NOMO-1 (cell line): ENCODE measurements around the gene VIPR1.
"Not testable (repeated sequence)": the region's sequence is repeated elsewhere in the genome, so short reads cannot be mapped to it uniquely, and the experiment has no call there.

Source experiments
- DNase-seq, 2 experiments: peaks; one replicate each; lab custom pipeline; 2025; ENCODE audit not compliant: unreplicated experiment in 2 of 2; lab: John Stamatoyannopoulos, UW

Gene VIPR1

DNA sequence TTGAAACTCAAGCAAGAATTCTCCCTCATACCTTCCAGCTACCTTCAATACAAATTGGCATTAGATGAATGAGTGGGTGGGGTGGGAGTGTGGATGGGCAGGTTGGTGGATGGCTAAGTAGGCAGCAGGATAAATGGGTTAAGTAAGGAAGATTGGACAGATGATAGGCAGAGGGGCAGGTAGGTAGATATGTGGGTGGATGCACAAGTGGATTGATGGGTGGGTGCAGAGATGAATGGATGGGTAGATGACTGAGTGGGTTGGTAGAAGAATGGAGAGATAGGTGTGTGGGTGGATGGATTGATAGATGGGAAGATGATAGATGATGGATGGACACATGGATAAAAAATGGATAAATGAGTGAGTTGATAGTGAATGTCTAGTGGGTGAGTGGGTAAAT, 27.6 kb downstream of the VIPR1 start:
- no peak for DNase-seq

DNA sequence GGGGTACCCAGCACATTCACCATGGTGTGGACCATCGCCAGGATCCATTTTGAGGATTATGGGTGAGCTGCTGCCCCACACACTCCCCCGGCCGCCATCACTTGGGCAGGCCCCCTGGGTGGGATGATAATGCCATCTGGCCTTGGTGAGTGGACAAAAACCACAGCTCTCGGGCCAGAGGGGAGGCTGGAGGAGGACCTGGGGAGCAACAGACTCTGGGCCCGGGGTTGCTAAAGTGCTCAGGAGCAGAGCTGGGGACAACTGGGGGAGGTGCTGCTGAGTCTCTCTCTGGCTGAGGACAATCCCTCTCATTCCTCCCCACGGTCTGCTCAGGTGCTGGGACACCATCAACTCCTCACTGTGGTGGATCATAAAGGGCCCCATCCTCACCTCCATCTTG, 29.0 kb downstream of the VIPR1 start:
- no peak for DNase-seq

DNA sequence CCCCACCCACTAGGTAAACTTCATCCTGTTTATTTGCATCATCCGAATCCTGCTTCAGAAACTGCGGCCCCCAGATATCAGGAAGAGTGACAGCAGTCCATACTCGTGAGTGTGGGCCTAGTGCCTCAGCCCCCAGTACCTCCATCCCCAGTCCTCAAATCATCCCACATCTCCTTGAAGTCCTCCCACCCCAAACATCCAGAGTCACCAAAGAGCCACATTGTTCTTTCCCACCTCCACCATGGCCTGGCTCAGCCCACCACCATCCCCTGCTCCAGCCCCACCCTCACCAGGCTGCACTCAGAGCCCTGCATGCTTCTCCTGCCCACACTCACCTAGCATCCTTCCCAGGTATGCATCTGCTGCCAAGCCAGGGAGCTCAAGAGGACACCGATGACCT, 29.8 kb downstream of the VIPR1 start:
- no peak for DNase-seq

DNA sequence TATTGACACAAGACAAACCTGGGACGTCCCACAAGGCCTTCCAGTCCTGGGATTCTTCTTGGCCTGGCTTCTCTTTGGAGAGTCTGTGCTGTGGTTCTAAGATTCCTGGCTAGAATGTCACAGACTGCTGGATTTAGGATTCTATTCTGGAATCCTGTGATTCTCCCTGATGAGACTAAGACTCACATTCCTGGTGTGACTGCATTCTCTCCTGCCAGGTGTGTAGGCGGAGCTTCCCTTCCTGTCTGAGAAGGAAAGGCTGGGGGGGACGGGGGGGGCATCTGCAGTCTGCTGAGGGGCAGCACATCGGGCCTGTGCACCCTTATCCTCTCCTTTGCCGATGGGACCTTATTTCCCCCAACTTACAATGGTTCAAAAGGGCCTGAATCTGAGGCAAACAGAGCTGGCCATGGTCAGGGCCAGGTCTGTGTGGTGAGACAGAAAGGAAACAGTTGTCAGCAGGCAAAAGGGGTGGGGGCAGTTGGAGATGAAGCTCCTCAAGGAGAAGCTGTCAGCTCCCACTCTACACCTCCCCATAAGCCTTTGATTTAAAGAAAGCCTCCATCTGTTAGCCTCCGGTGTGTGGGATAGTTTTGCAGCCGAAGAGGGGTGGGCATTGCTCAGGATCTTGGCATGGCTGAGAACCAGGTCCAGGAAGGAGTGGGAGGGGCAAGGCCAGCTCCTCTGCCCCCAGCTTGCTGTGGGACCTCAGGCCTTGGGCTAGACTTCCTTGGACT, 30.9 kb downstream of the VIPR1 start:
- no peak for DNase-seq

DNA sequence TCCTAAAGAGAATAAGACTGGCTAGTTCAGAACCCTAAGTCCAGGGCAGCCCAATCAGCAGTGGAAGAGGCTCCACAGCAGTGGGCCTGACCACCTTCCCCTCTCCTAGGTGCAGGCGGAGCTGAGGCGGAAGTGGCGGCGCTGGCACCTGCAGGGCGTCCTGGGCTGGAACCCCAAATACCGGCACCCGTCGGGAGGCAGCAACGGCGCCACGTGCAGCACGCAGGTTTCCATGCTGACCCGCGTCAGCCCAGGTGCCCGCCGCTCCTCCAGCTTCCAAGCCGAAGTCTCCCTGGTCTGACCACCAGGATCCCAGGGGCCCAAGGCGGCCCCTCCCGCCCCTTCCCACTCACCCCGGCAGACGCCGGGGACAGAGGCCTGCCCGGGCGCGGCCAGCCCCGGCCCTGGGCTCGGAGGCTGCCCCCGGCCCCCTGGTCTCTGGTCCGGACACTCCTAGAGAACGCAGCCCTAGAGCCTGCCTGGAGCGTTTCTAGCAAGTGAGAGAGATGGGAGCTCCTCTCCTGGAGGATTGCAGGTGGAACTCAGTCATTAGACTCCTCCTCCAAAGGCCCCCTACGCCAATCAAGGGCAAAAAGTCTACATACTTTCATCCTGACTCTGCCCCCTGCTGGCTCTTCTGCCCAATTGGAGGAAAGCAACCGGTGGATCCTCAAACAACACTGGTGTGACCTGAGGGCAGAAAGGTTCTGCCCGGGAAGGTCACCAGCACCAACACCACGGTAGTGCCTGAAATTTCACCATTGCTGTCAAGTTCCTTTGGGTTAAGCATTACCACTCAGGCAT, 33.7 kb downstream of the VIPR1 start:
- peak; percentile 5 to 11 for DNase-seq

DNA sequence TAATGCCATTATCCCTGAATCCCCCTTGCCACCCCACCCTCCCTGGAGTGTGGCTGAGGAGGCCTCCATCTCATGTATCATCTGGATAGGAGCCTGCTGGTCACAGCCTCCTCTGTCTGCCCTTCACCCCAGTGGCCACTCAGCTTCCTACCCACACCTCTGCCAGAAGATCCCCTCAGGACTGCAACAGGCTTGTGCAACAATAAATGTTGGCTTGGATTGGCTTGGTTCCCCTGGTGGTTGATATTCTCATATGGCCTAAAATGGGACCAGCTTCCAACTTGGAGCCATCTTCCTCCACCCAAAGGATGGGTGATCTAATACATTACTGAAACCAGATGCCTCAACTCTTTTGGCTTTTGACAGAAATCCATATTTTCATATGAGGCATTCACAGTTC, 34.9 kb downstream of the VIPR1 start:
- no peak for DNase-seq

DNA sequence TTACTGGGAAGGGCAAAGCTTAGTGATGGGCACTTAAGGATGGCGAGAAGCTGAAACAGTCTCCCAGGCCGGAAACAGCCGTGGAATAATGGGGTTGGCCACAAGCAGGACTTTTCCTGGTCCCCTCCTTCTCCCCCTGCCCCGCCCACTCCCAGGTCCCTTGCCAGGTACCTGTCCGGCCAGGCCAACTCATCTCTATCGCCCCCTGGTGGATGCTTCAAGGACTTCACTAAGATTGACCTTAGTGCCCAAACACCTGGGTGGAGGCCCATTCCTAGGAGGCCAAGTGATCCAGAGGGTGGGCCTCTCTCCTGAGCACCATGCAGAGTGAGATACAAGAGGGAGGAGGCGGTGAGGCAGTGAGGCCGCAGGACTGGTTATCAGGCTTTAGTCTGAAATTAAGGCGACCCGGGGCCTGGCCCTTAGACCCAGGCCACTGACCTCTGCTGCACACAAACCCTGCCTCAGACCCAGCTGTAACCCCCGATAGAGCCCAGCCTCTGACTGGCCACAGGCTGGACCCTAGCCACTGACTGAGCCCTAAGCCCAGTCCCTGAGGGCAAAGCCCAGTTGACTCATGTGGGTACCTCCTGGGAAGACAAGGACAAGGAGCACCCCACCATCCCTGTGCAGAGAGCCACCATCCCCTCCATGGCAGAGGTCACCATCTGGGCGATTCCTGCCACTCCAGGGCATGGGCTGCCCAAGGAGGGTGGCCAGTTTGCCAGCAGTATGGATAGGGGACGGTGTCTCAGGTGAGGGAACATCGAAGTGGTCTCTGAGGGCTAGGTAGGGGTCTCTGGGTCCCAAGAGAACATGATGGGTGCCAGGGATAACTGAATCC, 37.6 kb downstream of the VIPR1 start:
- peak in 1 of 2 experiments; percentile 15 for DNase-seq

DNA sequence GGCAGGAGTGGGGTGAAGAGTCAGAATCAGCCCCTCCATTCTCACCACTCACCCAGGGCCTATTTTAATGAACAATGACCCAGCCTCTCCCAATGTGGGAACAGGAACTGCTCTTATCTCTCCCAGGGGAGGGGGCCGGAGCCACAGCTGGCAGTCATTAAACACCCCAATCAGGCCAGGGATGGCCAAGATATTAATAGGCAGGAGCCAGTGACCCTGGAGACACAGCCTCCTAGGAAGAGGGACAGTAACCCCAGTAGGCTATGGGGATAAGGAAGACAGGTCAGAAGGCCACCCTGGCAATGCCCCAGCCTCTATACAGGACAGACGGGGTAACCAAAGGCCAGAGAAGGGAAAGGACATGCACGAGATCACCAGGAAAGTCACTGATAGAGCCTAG, 38.6 kb downstream of the VIPR1 start:
- DNase-seq, result no peak

DNA sequence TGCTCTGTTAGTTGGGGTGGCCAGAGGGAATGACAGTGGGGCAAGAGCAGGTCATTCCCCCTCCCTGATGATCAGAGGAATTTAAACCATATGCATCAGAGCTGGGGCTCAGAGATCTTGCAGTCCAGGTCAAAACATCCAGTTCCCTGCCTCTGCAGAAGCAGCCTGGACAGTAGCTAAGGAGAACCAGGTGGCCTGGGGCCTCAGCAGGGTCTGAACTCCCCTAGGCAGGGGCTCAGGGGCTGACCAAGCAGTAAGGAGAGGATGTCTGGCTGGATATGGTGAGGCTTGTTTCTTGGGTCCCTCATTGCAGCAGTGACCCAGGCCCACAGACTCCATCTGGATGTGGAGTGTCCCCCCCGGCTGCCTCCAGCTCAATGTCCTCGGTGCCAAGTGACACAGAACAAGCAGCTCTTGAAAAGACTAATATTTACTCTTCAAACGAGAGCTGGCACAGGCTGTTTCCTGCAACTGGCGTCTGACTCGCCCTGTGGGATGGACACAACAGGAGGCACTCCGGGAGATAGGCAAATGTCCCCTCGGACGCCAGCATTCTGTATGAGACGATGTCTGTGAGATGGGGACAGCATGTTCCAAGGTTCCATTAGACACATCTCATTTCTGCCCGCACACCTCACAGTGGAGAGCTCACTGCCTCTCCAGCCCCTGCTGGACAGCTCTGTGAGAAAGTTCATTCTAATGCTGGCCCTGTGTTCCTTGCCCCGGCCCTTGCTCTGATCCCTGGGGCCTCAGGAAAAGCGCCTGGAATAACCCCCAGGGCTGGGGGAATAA, 42.2 kb downstream of the VIPR1 start:
- no peak for DNase-seq

DNA sequence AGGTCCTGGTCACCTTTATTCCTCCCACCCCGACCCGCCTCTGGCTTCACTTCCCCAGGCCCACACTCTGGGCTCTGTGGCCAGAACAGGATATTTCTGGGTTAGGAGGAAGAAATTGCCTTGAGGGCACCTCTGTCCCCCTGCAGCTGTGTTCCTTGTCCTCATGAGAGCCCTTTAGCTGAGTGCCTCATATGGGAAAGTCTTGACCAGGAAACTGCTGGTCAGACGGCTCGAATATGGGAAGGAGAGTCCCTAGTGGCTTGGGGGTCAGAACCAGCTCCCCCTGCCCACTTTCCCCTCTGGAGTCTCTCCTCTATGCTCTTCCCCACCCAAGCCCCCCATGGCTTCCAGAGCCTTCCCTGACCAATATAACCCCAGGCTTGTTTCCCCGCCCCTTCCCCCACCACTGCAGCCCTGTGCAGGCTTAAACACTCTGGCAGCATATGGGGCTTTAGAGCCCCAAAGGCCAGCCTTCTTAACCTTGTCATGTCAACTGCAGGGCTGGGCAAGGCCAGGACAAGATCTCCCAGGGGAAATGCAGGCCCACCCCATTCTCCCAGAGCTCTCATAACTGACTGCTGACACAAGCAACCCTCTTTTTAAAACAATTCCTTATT, 42.9 kb downstream of the VIPR1 start:
- DNase-seq, result no peak

DNA sequence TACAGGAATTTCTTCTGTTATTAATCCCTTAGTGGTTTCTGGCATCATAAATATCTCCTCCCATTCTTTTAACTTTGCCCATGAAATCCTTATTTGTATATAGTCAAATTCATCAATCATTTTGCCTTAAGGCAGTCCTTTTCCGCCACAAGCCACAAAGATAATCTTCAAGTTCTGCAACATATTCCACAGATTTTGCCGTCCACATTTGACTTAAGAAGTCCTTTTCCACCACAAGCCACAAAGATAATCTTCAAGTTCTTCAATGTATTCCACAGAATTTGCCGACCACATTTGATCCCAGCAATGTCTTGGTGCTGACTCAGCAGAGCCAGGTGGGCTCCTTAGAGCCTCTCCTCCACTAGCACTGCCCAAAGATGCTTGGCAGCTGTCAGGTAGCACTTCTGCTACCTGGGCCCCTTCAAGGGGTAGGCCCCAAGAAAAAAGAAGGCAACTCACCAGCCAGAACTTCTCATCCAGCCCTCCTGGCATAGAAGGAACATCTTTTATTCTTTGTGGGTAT, 44.3 kb downstream of the VIPR1 start:
- DNase-seq, result no peak

DNA sequence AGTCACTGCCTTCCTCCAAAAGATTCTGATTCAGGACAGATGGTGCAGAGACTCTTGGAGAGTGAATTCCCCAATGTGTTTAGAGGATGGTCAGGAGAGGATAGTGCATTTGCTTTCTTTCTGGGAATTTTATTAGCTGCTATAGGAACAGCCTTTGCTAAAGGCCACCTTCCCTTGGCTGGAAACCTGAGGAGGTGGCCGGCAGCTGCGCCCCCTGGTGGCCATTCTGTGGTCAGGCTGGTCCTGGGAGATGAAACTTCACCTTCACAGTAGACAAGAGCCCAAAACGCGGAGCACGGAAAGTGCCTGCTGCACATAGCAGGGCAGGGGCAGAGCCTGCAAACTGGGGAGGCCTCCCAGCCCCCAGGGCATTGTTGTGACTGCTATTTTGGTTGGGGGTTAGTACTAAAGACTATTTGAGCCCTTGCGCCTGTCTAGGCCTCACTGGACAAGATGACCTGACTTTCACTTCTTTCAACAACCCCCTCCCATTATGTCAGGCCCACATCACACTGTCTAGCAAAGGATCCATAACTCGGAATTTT, 45.0 kb downstream of the VIPR1 start:
- peak; percentile 14 to 27 for DNase-seq

DNA sequence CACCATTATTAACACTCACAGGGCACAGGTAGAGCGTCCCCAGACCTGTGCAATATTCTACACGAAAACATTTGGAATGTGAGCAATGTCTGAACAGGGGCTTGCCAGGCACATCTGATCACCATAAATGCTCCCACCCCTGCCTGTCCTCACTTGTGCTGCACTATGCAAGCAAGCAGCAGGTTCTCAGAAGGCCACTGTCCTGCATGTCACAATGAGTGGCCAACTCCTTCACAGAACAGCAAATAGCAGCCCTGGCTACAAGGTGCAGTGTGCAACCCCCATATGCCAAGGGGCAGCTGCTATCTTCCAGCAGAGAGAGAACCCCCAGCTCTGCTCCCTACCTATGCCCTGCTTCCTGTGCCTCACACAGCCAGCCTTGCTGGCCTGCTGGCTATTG, 46.7 kb downstream of the VIPR1 start:
- no peak for DNase-seq

DNA sequence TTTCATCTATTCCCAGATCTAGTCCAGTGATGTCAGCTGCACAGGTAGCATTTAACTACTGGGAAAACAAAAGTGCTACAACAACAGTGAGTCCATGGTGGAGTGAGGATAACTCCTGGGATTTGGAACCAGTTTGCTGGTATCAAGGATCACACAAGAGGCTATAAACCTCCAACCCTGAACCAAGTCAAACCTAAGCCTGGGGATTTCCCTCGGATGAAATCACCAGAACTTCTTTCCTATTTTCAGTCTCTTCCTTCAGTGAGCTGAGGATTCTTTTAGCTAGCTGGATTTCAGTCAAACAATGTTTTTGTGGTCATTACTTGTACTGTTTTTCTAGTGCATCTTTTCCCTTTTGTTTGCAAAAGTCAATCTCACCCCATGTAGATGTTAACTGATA, 47.8 kb downstream of the VIPR1 start:
- DNase-seq, result no peak

DNA sequence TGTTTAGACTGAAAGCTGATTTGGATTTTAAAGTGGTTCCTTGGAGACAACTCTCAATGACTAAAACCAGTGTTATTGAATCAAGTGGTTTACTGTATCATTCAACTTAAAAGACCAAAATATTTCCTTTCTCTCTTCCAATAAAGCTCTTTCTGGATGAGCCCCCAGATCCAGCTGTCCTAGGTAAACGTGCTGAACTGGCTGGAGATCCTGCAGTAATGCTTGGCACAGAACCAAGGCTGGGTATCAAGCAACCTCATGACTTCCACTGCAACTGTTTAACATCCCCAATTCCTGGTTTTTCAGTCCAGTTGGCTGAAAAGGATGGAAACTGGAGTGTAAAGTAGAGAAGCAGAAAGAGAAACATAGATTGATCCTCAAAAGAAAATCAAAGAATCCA, 50.4 kb downstream of the VIPR1 start:
- DNase-seq, result no peak

DNA sequence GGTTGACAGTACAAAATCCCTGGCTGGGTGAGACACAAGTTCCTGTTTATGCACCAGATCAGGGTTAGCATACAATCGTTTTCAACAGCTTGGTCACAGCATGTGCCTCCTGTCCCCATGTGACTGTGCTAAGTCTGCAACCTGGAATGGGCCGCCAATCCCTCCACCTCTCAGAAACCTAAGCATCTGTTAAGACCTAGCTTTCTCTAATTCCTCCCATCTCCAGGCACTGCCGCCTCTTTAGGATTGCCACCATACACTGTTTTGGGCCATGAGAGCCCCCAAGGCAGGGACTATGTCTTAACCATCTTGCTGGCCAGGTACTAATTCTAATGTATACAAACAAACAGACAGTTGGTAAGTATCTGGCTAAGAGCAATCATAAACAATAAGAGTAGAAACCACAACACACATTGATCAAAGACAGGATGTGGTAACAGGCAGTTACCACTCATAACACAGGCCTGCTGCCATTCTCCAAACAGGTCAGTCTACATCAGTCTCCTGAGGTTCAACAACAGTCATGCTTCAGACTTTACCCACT, 53.7 kb downstream of the VIPR1 start:
- no peak for DNase-seq

DNA sequence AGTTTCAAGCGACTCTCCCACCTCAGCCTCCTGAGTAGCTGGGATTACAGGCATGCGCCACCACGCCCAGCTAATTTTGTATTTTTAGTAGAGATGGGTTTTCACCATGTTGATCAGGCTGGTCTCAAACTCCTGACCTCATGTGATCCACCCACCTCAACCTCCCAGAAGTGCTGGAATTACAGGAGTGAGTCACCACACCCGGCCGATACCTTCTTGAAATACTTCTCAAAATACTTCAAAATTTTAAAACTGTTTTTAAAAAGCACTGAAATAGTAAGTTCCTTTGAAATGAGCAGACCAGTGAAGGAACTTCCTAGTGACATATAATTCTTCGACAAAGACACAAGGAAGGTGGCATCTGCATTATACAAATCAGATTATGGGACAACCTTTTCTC, 54.4 kb downstream of the VIPR1 start:
- DNase-seq, result not testable (repeated sequence)

DNA sequence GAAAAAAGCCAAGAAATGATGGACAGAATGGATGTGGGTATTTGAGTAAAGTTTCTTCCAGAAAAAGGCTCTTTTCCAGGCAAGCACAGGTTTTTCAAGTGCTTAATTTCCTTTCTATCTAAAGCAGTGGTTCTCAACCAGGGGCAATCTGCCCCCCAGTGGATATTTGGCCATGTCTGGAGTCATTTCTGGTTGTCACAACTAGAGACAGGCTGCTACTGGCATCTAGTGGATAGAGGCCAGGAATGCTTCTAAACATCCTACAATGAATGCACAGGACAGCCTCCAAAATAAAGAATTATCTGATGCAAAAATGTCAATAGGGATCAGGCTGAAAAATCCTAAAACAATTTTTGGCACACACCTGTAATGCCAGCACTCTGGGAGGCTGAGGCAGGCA, 55.4 kb downstream of the VIPR1 start:
- no peak for DNase-seq
